PFSK-1 (cell line): ENCODE data around the gene PRSS1.

Source experiments
- FOXP2 ChIP-seq: optimal IDR thresholded peaks from 2 replicates; pipeline ENCODE3; 2011; ENCODE audit warnings: borderline replicate concordance, control low read depth, inconsistent platforms; ENCODE audit not compliant: insufficient read depth; ENCODE audit errors: extremely low read length, extremely low read depth
- POLR2AphosphoS5 ChIP-seq: IDR thresholded peaks from 2 replicates; pipeline ENCODE4 v1.6.1; 2012; ENCODE audit warnings: low read depth, mild to moderate bottlenecking, control low read depth, low read length, moderate library complexity
- REST ChIP-seq, 2 experiments: IDR thresholded peaks; 2 replicates each; pipeline versions ENCODE4 v1.6.1 to v1.8.0; 2011 to 2012; ENCODE audit warnings: low read depth in 2 of 2, low read length in 2 of 2, control low read depth in 1 of 2, inconsistent platforms in 1 of 2, mild to moderate bottlenecking in 1 of 2, moderate library complexity in 1 of 2; ENCODE audit not compliant: insufficient read depth in 1 of 2
- SIN3A ChIP-seq: IDR thresholded peaks from 2 replicates; pipeline ENCODE4 v1.6.1; 2012; ENCODE audit warnings: mild to moderate bottlenecking, low read length, moderate library complexity, borderline replicate concordance; ENCODE audit not compliant: insufficient read depth
- TAF1 ChIP-seq: IDR thresholded peaks from 2 replicates; pipeline ENCODE4 v1.6.1; 2012; ENCODE audit warnings: low read length, control low read depth, borderline replicate concordance; ENCODE audit not compliant: insufficient read depth

Gene PRSS1

GRCh38 chr7:142792593-142792992 lies 43.3 kb downstream of the PRSS1 start:
- no peak for TF ChIP-seq SIN3A
- no peak for TF ChIP-seq TAF1
- no peak for TF ChIP-seq POLR2AphosphoS5
- no peak for TF ChIP-seq FOXP2
- no peak for TF ChIP-seq REST (IDR thresholded peaks at IDR 0.05; ENCODE audit: insufficient read depth in 1 of 2, low read depth in 2 of 2, low read length in 2 of 2)

- TF ChIP-seq SIN3A (no peak), FOXP2 (no peak), POLR2AphosphoS5 (no peak)
These were observed 43.9 kb downstream of the PRSS1 start for GRCh38 chr7:142793156-142793555.

GRCh38 chr7:142795339-142795863 lies 46.1 kb downstream of the PRSS1 start:
- TF ChIP-seq TAF1 (no peak), POLR2AphosphoS5 (no peak), REST (IDR thresholded peaks at IDR 0.05; ENCODE audit: insufficient read depth in 1 of 2, low read depth in 2 of 2, low read length in 2 of 2) (no peak), SIN3A (no peak), FOXP2 (no peak)

GRCh38 chr7:142796001-142796500 lies 46.8 kb downstream of the PRSS1 start:
- TF ChIP-seq POLR2AphosphoS5, result no peak

- TF ChIP-seq FOXP2 (no peak), SIN3A (no peak)
These were observed 47.5 kb downstream of the PRSS1 start for GRCh38 chr7:142796501-142797390.

GRCh38 chr7:142797391-142798377 lies 48.4 kb downstream of the PRSS1 start:
- no peak for TF ChIP-seq POLR2AphosphoS5
- no peak for TF ChIP-seq REST (IDR thresholded peaks at IDR 0.05; ENCODE audit: insufficient read depth in 1 of 2, low read depth in 2 of 2, low read length in 2 of 2)
- TF ChIP-seq FOXP2, result no peak
- TF ChIP-seq SIN3A, result no peak
- TF ChIP-seq TAF1, result no peak
